Measurements from ENCODE around the gene PSEN1. TPM values are rescaled to one million over a fixed set of nuclear protein-coding genes. Genes with fewer than 3 reads are reported as not detected.

PSEN1 gene
- total and polyA plus RNA-seq, 10 of the 15 experiments (the other 5 are each of a cell fraction or from before 2014, with no cell fraction given), result 8.9 to 32.3 (median 21.8) TPM

GRCh38 chr14:73105050-73105449 is 31.3 kb upstream of the PSEN1 start (continued):
- TF ChIP-seq, protein P1, sequence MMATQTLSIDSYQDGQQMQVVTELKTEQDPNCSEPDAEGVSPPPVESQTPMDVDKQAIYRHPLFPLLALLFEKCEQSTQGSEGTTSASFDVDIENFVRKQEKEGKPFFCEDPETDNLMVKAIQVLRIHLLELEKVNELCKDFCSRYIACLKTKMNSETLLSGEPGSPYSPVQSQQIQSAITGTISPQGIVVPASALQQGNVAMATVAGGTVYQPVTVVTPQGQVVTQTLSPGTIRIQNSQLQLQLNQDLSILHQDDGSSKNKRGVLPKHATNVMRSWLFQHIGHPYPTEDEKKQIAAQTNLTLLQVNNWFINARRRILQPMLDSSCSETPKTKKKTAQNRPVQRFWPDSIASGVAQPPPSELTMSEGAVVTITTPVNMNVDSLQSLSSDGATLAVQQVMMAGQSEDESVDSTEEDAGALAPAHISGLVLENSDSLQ (IDR thresholded peaks at IDR 0.05), result no peak
- TF ChIP-seq FOXK2 (IDR thresholded peaks at IDR 0.05) (no peak), ZNF24 (IDR thresholded peaks at IDR 0.05) (no peak)

DNA sequence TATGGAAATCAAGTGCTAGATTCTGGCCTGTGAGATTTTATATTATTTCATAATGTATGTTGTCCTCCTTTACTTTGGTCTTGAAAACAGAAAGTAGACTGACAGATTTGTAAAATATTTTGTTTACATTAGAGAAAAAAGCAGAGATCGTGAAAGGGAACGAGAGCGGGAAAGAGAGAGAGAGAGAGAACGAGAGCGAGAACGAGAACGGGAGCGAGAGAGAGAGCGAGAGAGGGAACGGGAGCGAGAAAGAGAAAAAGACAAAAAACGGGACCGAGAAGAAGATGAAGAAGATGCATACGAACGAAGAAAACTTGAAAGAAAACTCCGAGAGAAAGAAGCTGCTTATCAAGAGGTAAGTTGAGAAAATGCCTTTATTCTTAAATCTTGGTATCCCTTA is 30.6 kb upstream of the PSEN1 start:
- TF ChIP-seq TCF3 (IDR thresholded peaks at IDR 0.05; ENCODE audit: borderline replicate concordance, insufficient read depth, low read depth, low read length) (no peak), PRDM15 (CRISPR knock-in tag; IDR thresholded peaks at IDR 0.05) (no peak), ZNF24 (IDR thresholded peaks at IDR 0.05) (no peak), ZNF622 (IDR thresholded peaks at IDR 0.05) (no peak), SP1 (IDR thresholded peaks at IDR 0.05; ENCODE audit: low read depth, low read length) (no peak), CREM (IDR thresholded peaks at IDR 0.05; ENCODE audit: low read depth) (no peak), RBBP5 (conservative IDR thresholded peaks at IDR 0.05) (no peak), TCF12 (IDR thresholded peaks at IDR 0.05; ENCODE audit: low read depth, low read length) (no peak)
- TF ChIP-seq, protein P2, sequence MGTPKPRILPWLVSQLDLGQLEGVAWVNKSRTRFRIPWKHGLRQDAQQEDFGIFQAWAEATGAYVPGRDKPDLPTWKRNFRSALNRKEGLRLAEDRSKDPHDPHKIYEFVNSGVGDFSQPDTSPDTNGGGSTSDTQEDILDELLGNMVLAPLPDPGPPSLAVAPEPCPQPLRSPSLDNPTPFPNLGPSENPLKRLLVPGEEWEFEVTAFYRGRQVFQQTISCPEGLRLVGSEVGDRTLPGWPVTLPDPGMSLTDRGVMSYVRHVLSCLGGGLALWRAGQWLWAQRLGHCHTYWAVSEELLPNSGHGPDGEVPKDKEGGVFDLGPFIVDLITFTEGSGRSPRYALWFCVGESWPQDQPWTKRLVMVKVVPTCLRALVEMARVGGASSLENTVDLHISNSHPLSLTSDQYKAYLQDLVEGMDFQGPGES (IDR thresholded peaks at IDR 0.05), result no peak
- ChIA-PET SMC1A (ENCODE audit: uncharacterized antibody, unreplicated experiment) (no interaction called here), CTCF (no interaction called here), RAD21 (ENCODE audit: unreplicated experiment) (no interaction called here), POLR2A (interaction anchor here (1.5 kb wide), 1 partner anchor 46 kb away, joined by 3 read pairs; no protein-coding TSS in a partner anchor)
- no peak overlapping the region for H3K27ac ChIP-seq (ENCODE audit: control insufficient read depth, insufficient read depth)
- H3K4me3 ChIP-seq, result no peak overlapping the region
- 91% methylated on average over 16 of the region's 16 CpGs for WGBS (ENCODE audit: insufficient coverage, insufficient replicate concordance, low lambda C conversion rate, missing lambda C conversion rate)
- ATAC-seq (no peak), FAIRE-seq (no peak), DNase-seq (ENCODE audit: low read depth, low spot score) (no peak)
- no peaks in the 10 kb centered on the region for H3K9me3 ChIP-seq (replicated peaks; ENCODE audit: control insufficient read depth, insufficient read depth, low read length)
- H3K79me2 ChIP-seq (ENCODE audit: control insufficient read depth, insufficient read depth, low read length), result no peaks in the 10 kb centered on the region
- in situ Hi-C loops (cut with MboI), result no loop called here
- no peak overlapping the region for H2AFZ ChIP-seq (ENCODE audit: control insufficient read depth, low read depth, low read length)
- H3K9ac ChIP-seq (ENCODE audit: control insufficient read depth, insufficient read depth, low read length), result no peak overlapping the region
- H3K36me3 ChIP-seq (ENCODE audit: control insufficient read depth in 2 of 2, insufficient read depth in 2 of 2, low read length in 1 of 2), result peaks cover 11 to 25% of the 10 kb centered on the region in 2 experiments
- intact Hi-C loops (cut with micrococcal nuclease; ENCODE audit: unreplicated experiment), result no loop called here
- H3K27me3 ChIP-seq (replicated peaks in 1 of 2; ENCODE audit: control insufficient read depth in 2 of 2, insufficient read depth in 2 of 2, low read length in 1 of 2), result no peaks in the 10 kb centered on the region
- no peaks in the 10 kb centered on the region for H4K20me1 ChIP-seq (ENCODE audit: control insufficient read depth, insufficient read depth)
- BruUV-seq (replicated peaks), result no TSS peak
- H3K4me2 ChIP-seq (ENCODE audit: control insufficient read depth, insufficient read depth), result no peak overlapping the region
- no peaks in the 10 kb centered on the region for H3K4me1 ChIP-seq (ENCODE audit: control insufficient read depth, insufficient read depth, low read length)

All from GM12878 (cell line).